HepG2 (cell line): Measurements from ENCODE around the gene BCKDHB. TPM values are rescaled to one million over a fixed set of nuclear protein-coding genes. Genes with fewer than 3 reads are reported as not detected.

Source experiments
- ATAC-seq: fragments of 200-7000 bp; cut with Tn5 transposase; 3 replicates; pipeline ENCODE4 v1.9.1; 2020; ENCODE audit warnings: mild to moderate bottlenecking, moderate library complexity
- BruUV-seq: library from RNA; stranded (reverse); fragments of 400-500 nt; replicated peaks from 2 replicates; lab custom pipeline; 2021; lab: Mats Ljungman, UMichigan
- CTCF ChIA-PET: fragments of 300-600 bp; formaldehyde crosslinking; extraction: SDS; loops from one replicate; lab custom pipeline; 2021; ENCODE audit warnings: low total read pairs, inconsistent platforms, low intra/inter-chr PET ratio; lab: Yijun Ruan, JAX
- POLR2A ChIA-PET: fragments of 350-600 bp; sonication (Branson Sonifier 250); formaldehyde crosslinking; loops from one replicate; lab custom pipeline; 2020; ENCODE audit warnings: antibody characterized with exemption, inconsistent platforms; lab: Yijun Ruan, JAX
- DNase-seq: peaks from one replicate; pipeline ENCODE4 v3.0.0-alpha.2; 2015; ENCODE audit warnings: low spot score
- FAIRE-seq: peaks from 3 replicates; lab custom pipeline; 2011; peaks lifted over from hg19 to GRCh38; lab: Jason Lieb, UNC
- H2AFZ ChIP-seq: one replicate; pipeline ENCODE4 v1.6.1; 2011; ENCODE audit warnings: low read length, inconsistent platforms
- H3K27ac ChIP-seq: fragments of 300-600 bp; 3 replicates; pipeline ENCODE4 v1.8.0; 2011; ENCODE audit warnings: mixed run types, mild to moderate bottlenecking, mixed read lengths, low read length, inconsistent platforms; ENCODE audit not compliant: insufficient read depth; ENCODE audit errors: extremely low read length
- H3K27me3 ChIP-seq, 2 experiments: fragments of 200-600 bp in 1 of 2; 2 replicates in 1 of 2; 3 replicates in 1 of 2; pipeline versions ENCODE4 v1.6.0 to v1.8.0; 2011; ENCODE audit warnings: low read length in 2 of 2, mild to moderate bottlenecking in 2 of 2, moderate library complexity in 2 of 2, inconsistent platforms in 1 of 2; ENCODE audit not compliant: insufficient read depth in 2 of 2, control insufficient read depth in 1 of 2
- H3K36me3 ChIP-seq, 2 experiments: fragments of 200-600 bp in 1 of 2; replicated peaks in 1 of 2; 2 replicates in 1 of 2; 3 replicates in 1 of 2; pipeline versions ENCODE4 v1.5.1 to v1.8.0; 2011; ENCODE audit warnings: low read length in 2 of 2, inconsistent platforms in 1 of 2; ENCODE audit not compliant: insufficient read depth in 2 of 2, control insufficient read depth in 1 of 2
- H3K4me1 ChIP-seq: 2 replicates; pipeline ENCODE4 v1.5.1; 2012; ENCODE audit warnings: low read length, inconsistent platforms; ENCODE audit not compliant: insufficient read depth
- H3K4me2 ChIP-seq: 2 replicates; pipeline ENCODE4 v1.6.0; 2011; ENCODE audit warnings: low read depth, low read length, inconsistent platforms
- H3K4me3 ChIP-seq, 3 experiments: fragments of 200-600 bp in 1 of 3; sonication (generic), shearing (Covaris generic) in 1 of 3; replicated peaks in 1 of 3; 2 replicates each; pipeline ENCODE4 v1.5.1; 2011 to 2016; ENCODE audit warnings: low read length in 3 of 3, inconsistent platforms in 2 of 3, low read depth in 2 of 3, mild to moderate bottlenecking in 2 of 3, control low read depth in 1 of 3, mixed read lengths in 1 of 3; ENCODE audit not compliant: insufficient read depth in 1 of 3
- H3K79me2 ChIP-seq: one replicate; pipeline ENCODE4 v1.6.1; 2011; ENCODE audit warnings: low read length, inconsistent platforms; ENCODE audit not compliant: insufficient read depth
- H3K9ac ChIP-seq: 2 replicates; pipeline ENCODE4 v1.6.0; 2011; ENCODE audit warnings: mild to moderate bottlenecking, low read depth, low read length, inconsistent platforms; ENCODE audit not compliant: insufficient read depth
- H3K9me3 ChIP-seq: 2 replicates; pipeline ENCODE4 v1.5.1; 2012; ENCODE audit warnings: mild to moderate bottlenecking, low read length
- H4K20me1 ChIP-seq: 2 replicates; pipeline ENCODE4 v1.6.0; 2011; ENCODE audit warnings: inconsistent platforms, mild to moderate bottlenecking, low read length, moderate library complexity; ENCODE audit not compliant: insufficient read depth
- BORCS8-MEF2B ChIP-seq: sonication (generic); formaldehyde crosslinking; IDR thresholded peaks from 2 replicates; pipeline ENCODE4 v1.8.0; 2022; ENCODE audit warnings: mild to moderate bottlenecking, missing genetic modification reagents
- CHD2 ChIP-seq: IDR thresholded peaks from 2 replicates; pipeline ENCODE4 v1.6.1; 2011; ENCODE audit warnings: low read depth, low read length, improper control_type of control experiment
- CREM ChIP-seq, 2 experiments: sonication (generic) in 1 of 2; formaldehyde crosslinking in 1 of 2; IDR thresholded peaks; 2 replicates each; pipeline versions ENCODE4 v1.4.0 to v1.6.1; 2016 to 2020; ENCODE audit warnings: antibody characterized with exemption in 1 of 2, mild to moderate bottlenecking in 1 of 2, missing genetic modification reagents in 1 of 2
- DNMT1 ChIP-seq: sonication (generic); formaldehyde crosslinking; IDR thresholded peaks from 2 replicates; pipeline ENCODE4 v1.5.1; 2020; ENCODE audit warnings: mild to moderate bottlenecking, missing genetic modification reagents
- MLLT10 ChIP-seq: sonication (generic); formaldehyde crosslinking; IDR thresholded peaks from 2 replicates; pipeline ENCODE4 v1.4.0; 2020; ENCODE audit warnings: missing genetic modification reagents
- SSRP1 ChIP-seq: IDR thresholded peaks from 2 replicates; pipeline ENCODE4 v1.6.1; 2016; ENCODE audit warnings: control low read depth
- TRIM24 ChIP-seq: sonication (generic); formaldehyde crosslinking; IDR thresholded peaks from 2 replicates; pipeline ENCODE4 v1.8.0; 2022; ENCODE audit warnings: mild to moderate bottlenecking, missing genetic modification reagents
- ZNF639 ChIP-seq: conservative IDR thresholded peaks from 2 replicates; pipeline ENCODE4 v1.6.1; 2018; ENCODE audit warnings: missing genetic modification reagents
- ZNF788 ChIP-seq: sonication (generic); formaldehyde crosslinking; IDR thresholded peaks from 2 replicates; pipeline ENCODE4 v1.5.0; 2020; ENCODE audit warnings: mild to moderate bottlenecking, missing genetic modification reagents, borderline replicate concordance
- WGBS: methylation state at CpG from one replicate; pipeline ENCODE4 v1.1.6; 2017; ENCODE audit warnings: low lambda C conversion rate; 5-methylcytosine and 5-hydroxymethylcytosine counted together
- in situ Hi-C: cut with HindIII; loops from 2 replicates; pipeline ENCODE4 v1.10.0; 2017; ENCODE audit warnings: low pct_unique_long_range_greater_than_20kb; ENCODE audit not compliant: extremely low pct_ligation_motif_present
- intact Hi-C: fragments of 100-400 bp; cut with micrococcal nuclease; formaldehyde crosslinking; loops from one replicate; pipeline ENCODE4 v1.10.0; 2022; ENCODE audit not compliant: unreplicated experiment
- polyA plus RNA-seq, 8 experiments: library from polyadenylated mRNA; depleted of rRNA in 3 of 8; stranded (reverse) in 7 of 8; unstranded in 1 of 8; fragments of >200 nt; fragmentation: Illumina TruSeq in 4 of 8; extraction: Trizol in 4 of 8; gene quantifications; 2 replicates each; pipeline versions ENCODE4 v1.2.1 to v1.2.3, GENCODE V29; 2011 to 2016; ENCODE audit warnings: low read depth in 4 of 8, missing spikeins in 1 of 8, mixed read lengths in 1 of 8; ENCODE audit not compliant: insufficient read depth in 1 of 8
- total RNA-seq, 5 experiments: library from RNA; depleted of rRNA; stranded (reverse); fragments of >200 nt; fragmentation: Illumina TruSeq; extraction: Trizol; gene quantifications; 2 replicates each; pipeline ENCODE4 v1.2.3, GENCODE V29; 2016; ENCODE audit warnings: low read depth in 1 of 5
- TF ChIP-seq, protein P1 (sequence below): sonication (generic); formaldehyde crosslinking; IDR thresholded peaks from 2 replicates; pipeline ENCODE4 v1.8.0; 2022; ENCODE audit warnings: missing genetic modification reagents, mild to moderate bottlenecking, inconsistent platforms, borderline replicate concordance

The BCKDHB gene
- total and polyA plus RNA-seq, 2 of the 13 experiments (the other 11 are each of a cell fraction or from before 2014, with no cell fraction given), result 10.8 to 13.6 TPM

DNA sequence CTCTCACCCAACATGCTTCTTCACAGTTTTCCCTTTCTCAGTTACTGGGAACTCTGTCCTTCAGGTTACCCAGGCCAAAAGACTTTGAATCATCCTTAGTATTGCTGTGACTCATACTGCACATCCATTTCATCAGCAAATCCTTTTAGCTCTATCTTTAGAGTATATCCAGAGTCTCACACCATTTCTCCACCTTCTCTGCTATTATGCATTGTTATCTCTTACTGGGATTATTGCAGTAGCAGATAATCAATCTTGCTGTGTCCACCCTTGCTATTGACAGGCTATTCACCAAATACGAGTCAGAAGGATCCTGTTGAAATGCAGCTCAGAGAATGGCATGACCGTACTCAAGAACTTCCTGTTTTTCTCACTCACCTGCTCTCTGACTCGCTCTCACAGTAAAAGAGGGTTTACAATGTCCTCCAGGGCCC, 57.3 kb downstream of the BCKDHB start:
- intact Hi-C loops, result no loop called here
- no peaks in the 10 kb centered on the region for H4K20me1 ChIP-seq
- no peaks in the 10 kb centered on the region for H3K79me2 ChIP-seq
- H3K27ac ChIP-seq, result no peak overlapping the region
- DNase-seq (peak; percentile 26), FAIRE-seq (no peak), ATAC-seq (no peak)
- TF ChIP-seq BORCS8-MEF2B (CRISPR knock-in tag) (no peak), CREM (IDR thresholded peaks at IDR 0.05) (no peak), CREM (CRISPR knock-in tag; IDR thresholded peaks at IDR 0.05) (no peak), MLLT10 (CRISPR knock-in tag) (no peak), TRIM24 (CRISPR knock-in tag) (no peak), SSRP1 (CRISPR knock-in tag) (no peak), ZNF639 (CRISPR knock-in tag) (no peak), DNMT1 (CRISPR knock-in tag) (no peak), ZNF788 (CRISPR knock-in tag) (no peak), CHD2 (no peak)
- TF ChIP-seq, protein P1, sequence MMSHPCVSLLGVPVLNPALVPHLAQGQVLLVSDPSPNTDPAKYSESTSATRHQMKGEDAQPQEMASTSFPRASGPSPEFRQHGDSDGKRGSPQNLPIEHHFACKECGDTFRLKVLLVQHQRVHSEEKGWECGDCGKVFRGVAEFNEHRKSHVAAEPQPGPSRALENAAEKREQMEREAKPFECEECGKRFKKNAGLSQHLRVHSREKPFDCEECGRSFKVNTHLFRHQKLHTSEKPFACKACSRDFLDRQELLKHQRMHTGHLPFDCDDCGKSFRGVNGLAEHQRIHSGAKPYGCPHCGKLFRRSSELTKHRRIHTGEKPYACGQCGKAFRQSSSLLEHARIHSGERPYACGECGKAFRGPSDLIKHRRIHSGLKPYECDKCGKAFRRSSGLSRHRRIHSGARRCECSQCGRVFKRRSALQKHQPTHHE (CRISPR knock-in tag), result no peak
- no peaks in the 10 kb centered on the region for H3K4me1 ChIP-seq
- H3K27me3 ChIP-seq, result no peaks in the 10 kb centered on the region
- no peak overlapping the region for H3K4me3 ChIP-seq
- no peaks in the 10 kb centered on the region for H3K9me3 ChIP-seq
- CTCF ChIA-PET, result no interaction called here
- POLR2A ChIA-PET, result no interaction called here
- H2AFZ ChIP-seq, result no peak overlapping the region
- H3K36me3 ChIP-seq, result peaks cover 0 to 2% of the 10 kb centered on the region in 2 experiments; a peak in 1 of 5 replicates
- 86% methylated on average over 3 of the region's 3 CpGs for WGBS
- in situ Hi-C loops, result no loop called here
- no peak overlapping the region for H3K9ac ChIP-seq
- BruUV-seq, result no TSS peak
- no peak overlapping the region for H3K4me2 ChIP-seq
